HCT116 (cell line): ENCODE data around the gene PRSS16. TPM values are rescaled to one million over a fixed set of nuclear protein-coding genes. Genes with fewer than 3 reads are reported as not detected.

Experiments
- ATAC-seq: fragments of 200-7000 bp; cut with Tn5 transposase; 2 replicates; pipeline ENCODE4 v1.9.1; 2020; ENCODE audit warnings: mild to moderate bottlenecking, moderate library complexity
- BruUV-seq: library from RNA; stranded (reverse); fragments of 400-500 nt; replicated peaks from 2 replicates; lab custom pipeline; 2021; lab: Mats Ljungman, UMichigan
- CTCF ChIA-PET: fragments of 300-600 bp; sonication (Branson Sonifier 250); formaldehyde crosslinking; loops from one replicate; lab custom pipeline; 2021; ENCODE audit warnings: antibody characterized with exemption; lab: Charles Lee
- POLR2A ChIA-PET: fragments of 300-600, 350-600 bp; sonication (Branson Sonifier 250); formaldehyde crosslinking; loops from one replicate; lab custom pipeline; 2021; ENCODE audit warnings: antibody characterized with exemption; lab: Charles Lee
- RAD21 ChIA-PET, 2 experiments: fragments of 300-600 bp; sonication (Branson Sonifier 250); formaldehyde crosslinking; loops; one replicate each; lab custom pipeline; 2023; ENCODE audit warnings: low total read pairs in 2 of 2; ENCODE audit not compliant: uncharacterized antibody in 2 of 2, unreplicated experiment in 2 of 2, low non-redundant PET in 1 of 2; lab: Charles Lee
- DNase-seq: peaks from one replicate; pipeline ENCODE4 v3.0.0-alpha.2; 2010; ENCODE audit warnings: low read depth, low spot score
- H2AFZ ChIP-seq: fragments of 200-600 bp; shearing (Covaris generic), sonication (generic); 2 replicates; pipeline ENCODE4 v1.6.1; 2017; ENCODE audit warnings: low read depth, mixed run types, mixed read lengths, antibody characterized with exemption, low read length; ENCODE audit not compliant: poor library complexity, severe bottlenecking
- H3K27ac ChIP-seq: 2 replicates; pipeline ENCODE4 v1.5.1; 2012; ENCODE audit warnings: low read depth, low read length
- H3K27me3 ChIP-seq: fragments of 200-600 bp; sonication (generic); 2 replicates; pipeline ENCODE4 v1.6.1; 2016; ENCODE audit warnings: mixed run types, low read length, mixed read lengths; ENCODE audit not compliant: insufficient read depth
- H3K36me3 ChIP-seq, 2 experiments: fragments of 200-500 bp in 1 of 2; fragments of 200-600 bp in 1 of 2; sonication (Bioruptor generic) in 1 of 2; sonication (generic) in 1 of 2; 2 replicates each; pipeline versions ENCODE4 v1.5.1 to v1.6.1; 2014 to 2016; ENCODE audit warnings: low read length in 2 of 2, inconsistent platforms in 1 of 2, mixed read lengths in 1 of 2, mixed run types in 1 of 2; ENCODE audit not compliant: insufficient read depth in 2 of 2, control insufficient read depth in 1 of 2
- H3K4me1 ChIP-seq, 2 experiments: fragments of 200-600 bp in 1 of 2; sonication (generic) in 1 of 2; 2 replicates each; pipeline versions ENCODE4 v1.5.1 to v1.6.1; 2012 to 2017; ENCODE audit warnings: low read length in 2 of 2, inconsistent platforms in 1 of 2, mild to moderate bottlenecking in 1 of 2, mixed read lengths in 1 of 2, mixed run types in 1 of 2, moderate library complexity in 1 of 2; ENCODE audit not compliant: insufficient read depth in 2 of 2, control insufficient read depth in 1 of 2
- H3K4me2 ChIP-seq: fragments of 200-600 bp; sonication (generic); 2 replicates; pipeline ENCODE4 v1.6.1; 2017; ENCODE audit warnings: mixed run types, low read length, mixed read lengths
- H3K4me3 ChIP-seq, 2 experiments: fragments of 200-600 bp in 1 of 2; sonication (generic) in 1 of 2; replicated peaks in 1 of 2; 2 replicates each; pipeline ENCODE4 v1.5.1; 2011 to 2016; ENCODE audit warnings: low read length in 2 of 2, control low read depth in 1 of 2, low read depth in 1 of 2, mild to moderate bottlenecking in 1 of 2, mixed read lengths in 1 of 2, mixed run types in 1 of 2
- H3K79me2 ChIP-seq: fragments of 200-600 bp; sonication (generic); 2 replicates; pipeline ENCODE4 v1.6.1; 2017; ENCODE audit warnings: mild to moderate bottlenecking, mixed run types, low read length, moderate library complexity, mixed read lengths; ENCODE audit not compliant: insufficient read depth
- H3K9ac ChIP-seq: fragments of 200-600 bp; sonication (generic); 2 replicates; pipeline ENCODE4 v1.6.1; 2016; ENCODE audit warnings: low read length, mixed read lengths
- H3K9me2 ChIP-seq: fragments of 200-600 bp; sonication (generic), shearing (Covaris generic); 2 replicates; pipeline ENCODE4 v1.6.1; 2017; ENCODE audit warnings: mixed run types, mild to moderate bottlenecking, moderate library complexity; ENCODE audit not compliant: insufficient read depth
- H3K9me3 ChIP-seq, 2 experiments: fragments of 200-500 bp in 1 of 2; fragments of 200-600 bp in 1 of 2; sonication (Bioruptor generic) in 1 of 2; sonication (generic) in 1 of 2; 2 replicates each; pipeline ENCODE4 v1.6.1; 2014 to 2017; ENCODE audit warnings: low read length in 2 of 2, mixed read lengths in 2 of 2, inconsistent platforms in 1 of 2, low read depth in 1 of 2, mild to moderate bottlenecking in 1 of 2, mixed run types in 1 of 2, moderate library complexity in 1 of 2; ENCODE audit not compliant: control insufficient read depth in 1 of 2, insufficient read depth in 1 of 2
- H4K20me1 ChIP-seq: fragments of 200-600 bp; sonication (generic), shearing (Covaris generic); 2 replicates; pipeline ENCODE4 v1.6.1; 2017; ENCODE audit warnings: mixed run types, mild to moderate bottlenecking, moderate library complexity; ENCODE audit not compliant: insufficient read depth
- ATF3 ChIP-seq: IDR thresholded peaks from 2 replicates; pipeline ENCODE4 v1.6.1; 2012
- CTCF ChIP-seq, 3 experiments: fragments of 200-600 bp in 1 of 3; sonication (generic) in 1 of 3; IDR thresholded peaks in 2 of 3; conservative IDR thresholded peaks in 1 of 3; 2 replicates each; pipeline ENCODE4 v1.5.1; 2012 to 2017; ENCODE audit warnings: low read depth in 2 of 3, low read length in 2 of 3, antibody characterized with exemption in 1 of 3, borderline replicate concordance in 1 of 3, control low read depth in 1 of 3, mild to moderate bottlenecking in 1 of 3, mixed read lengths in 1 of 3, mixed run types in 1 of 3, moderate library complexity in 1 of 3; ENCODE audit not compliant: insufficient read depth in 1 of 3
- ELF1 ChIP-seq: IDR thresholded peaks from 2 replicates; pipeline ENCODE4 v1.6.1; 2012; ENCODE audit warnings: low read depth, borderline replicate concordance
- EZH2 ChIP-seq: fragments of 200-600 bp; sonication (generic); IDR thresholded peaks from 2 replicates; pipeline ENCODE4 v1.6.1; 2017; ENCODE audit warnings: antibody characterized with exemption, mixed run types
- EZH2phosphoT487 ChIP-seq: fragments of 200-600 bp; IDR thresholded peaks from 2 replicates; pipeline ENCODE4 v1.6.1; 2018; ENCODE audit warnings: antibody characterized with exemption, borderline replicate concordance
- FOSL1 ChIP-seq: IDR thresholded peaks from 2 replicates; pipeline ENCODE4 v1.6.1; 2012; ENCODE audit warnings: low read depth
- JUND ChIP-seq: IDR thresholded peaks from 2 replicates; pipeline ENCODE4 v1.6.1; 2012
- MAX ChIP-seq: IDR thresholded peaks from 2 replicates; pipeline ENCODE4 v1.6.1; 2012
- POLR2A ChIP-seq: IDR thresholded peaks from 2 replicates; pipeline ENCODE4 v1.7.0; 2011; ENCODE audit warnings: borderline replicate concordance; ENCODE audit not compliant: insufficient read depth, insufficient read length; ENCODE audit errors: extremely low read depth
- RAD21 ChIP-seq: IDR thresholded peaks from 2 replicates; pipeline ENCODE4 v1.6.1; 2012; ENCODE audit warnings: low read depth, mild to moderate bottlenecking
- REST ChIP-seq: IDR thresholded peaks from 2 replicates; pipeline ENCODE4 v1.6.1; 2012; ENCODE audit warnings: low read depth
- SIN3A ChIP-seq: IDR thresholded peaks from 2 replicates; pipeline ENCODE4 v1.6.1; 2012; ENCODE audit warnings: low read depth
- SRF ChIP-seq: IDR thresholded peaks from 2 replicates; pipeline ENCODE4 v1.6.1; 2012; ENCODE audit warnings: low read depth
- TCF7L2 ChIP-seq: IDR thresholded peaks from 2 replicates; pipeline ENCODE4 v1.7.0; 2011; ENCODE audit warnings: borderline replicate concordance, inconsistent platforms; ENCODE audit not compliant: insufficient read depth, insufficient read length; ENCODE audit errors: extremely low read depth
- ZFX ChIP-seq: fragments of 450-650 bp; IDR thresholded peaks from 2 replicates; pipeline ENCODE4 v1.6.1; 2017
- ZNF274 ChIP-seq: fragments of 200-500 bp; sonication (Bioruptor generic); IDR thresholded peaks from 2 replicates; pipeline ENCODE4 v1.6.1; 2014; ENCODE audit warnings: mild to moderate bottlenecking, low read depth, low read length, inconsistent platforms
- intact Hi-C: fragments of 100-400 bp; cut with micrococcal nuclease; formaldehyde crosslinking; loops from 2 replicates; pipeline ENCODE4 v1.10.0; 2022
- total RNA-seq: library from RNA; stranded (reverse); gene quantifications from one replicate; pipeline ENCODE4 v1.2.1, GENCODE V29; 2021; ENCODE audit not compliant: unreplicated experiment

The PRSS16 gene
- total RNA-seq, 1 experiment from 2014 or later: 14.5 TPM

GRCh38 chr6:27283279-27283678, 35.8 kb downstream of the PRSS16 start:
- intact Hi-C loops: no loop called here
- no peaks in the 10 kb centered on the region for H3K9me3 ChIP-seq
- DNase-seq: no peak
- H3K79me2 ChIP-seq: no peaks in the 10 kb centered on the region
- H3K9me2 ChIP-seq: no peaks in the 10 kb centered on the region
- no peak overlapping the region for H3K27ac ChIP-seq
- H3K27me3 ChIP-seq: no peaks in the 10 kb centered on the region
- ATAC-seq: no peak
- no peak overlapping the region for H3K4me2 ChIP-seq
- CTCF ChIA-PET: no interaction called here
- BruUV-seq: no TSS peak
- no peak overlapping the region for H2AFZ ChIP-seq
- H3K4me1 ChIP-seq: peaks cover 3 to 23% of the 10 kb centered on the region in 2 experiments; a peak in 3 of 4 replicates
- no peaks in the 10 kb centered on the region for H4K20me1 ChIP-seq
- RAD21 ChIA-PET: no interaction called here
- no peaks in the 10 kb centered on the region for H3K36me3 ChIP-seq
- TF ChIP-seq ZNF274: no peak
- TF ChIP-seq RAD21: no peak
- no peak for TF ChIP-seq ELF1
- TF ChIP-seq ATF3: no peak
- TF ChIP-seq ZFX: no peak
- TF ChIP-seq JUND: no peak
- no peak for TF ChIP-seq POLR2A
- TF ChIP-seq CTCF (IDR thresholded peaks at IDR 0.05 in 2 of 3, conservative IDR thresholded peaks at IDR 0.05 in 1 of 3; ENCODE audit: borderline replicate concordance in 1 of 3, insufficient read depth in 1 of 3, low read depth in 2 of 3, low read length in 2 of 3): no peak
- POLR2A ChIA-PET: no interaction called here
- H3K9ac ChIP-seq: no peak overlapping the region
- no peak overlapping the region for H3K4me3 ChIP-seq

- Histone ChIP-seq H3K9me2 (no peaks in the 10 kb centered on the region), H3K27ac (no peak overlapping the region), H3K9me3 (no peaks in the 10 kb centered on the region), H3K4me2 (no peak overlapping the region), H2AFZ (no peak overlapping the region), H3K36me3 (no peaks in the 10 kb centered on the region), H3K79me2 (no peaks in the 10 kb centered on the region), H3K9ac (no peak overlapping the region), H3K4me1 (peaks cover 0 to 9% of the 10 kb centered on the region in 2 experiments; a peak in 2 of 4 replicates), H3K27me3 (no peaks in the 10 kb centered on the region), H4K20me1 (no peaks in the 10 kb centered on the region), H3K4me3 (no peak overlapping the region)
- ChIA-PET POLR2A (no interaction called here), CTCF (no interaction called here), RAD21 (no interaction called here)
- no peak for DNase-seq
- no TSS peak for BruUV-seq
- ATAC-seq: no peak
- intact Hi-C loops: no loop called here
- TF ChIP-seq SIN3A (no peak), TCF7L2 (no peak), EZH2 (no peak), SRF (no peak), ZNF274 (no peak), FOSL1 (no peak), RAD21 (no peak), REST (no peak), EZH2phosphoT487 (no peak), MAX (no peak), POLR2A (no peak), JUND (no peak)
Measured at GRCh38 chr6:27286141-27286540, 38.6 kb downstream of the PRSS16 start.
